Fibroblast of lung (primary cell): ENCODE data around the gene CFD. TPM values are rescaled to one million over a fixed set of nuclear protein-coding genes. Genes with fewer than 3 reads are reported as not detected.

Experiments
- DNase-seq, 2 donors: peaks; one replicate each; pipeline versions ENCODE4 v3.0.0 to v3.0.0-alpha.2; 2010; ENCODE audit warnings: low read depth in 2 of 2
- H2AFZ ChIP-seq: 2 replicates; pipeline ENCODE4 v1.5.1; 2012; ENCODE audit warnings: low read length, control low read depth, inconsistent platforms
- H3K27ac ChIP-seq: 2 replicates; pipeline ENCODE4 v1.5.1; 2011; ENCODE audit warnings: low read length, control low read depth; ENCODE audit not compliant: insufficient read depth
- H3K27me3 ChIP-seq: 2 replicates; pipeline ENCODE4 v1.5.1; 2011; ENCODE audit warnings: mild to moderate bottlenecking, low read length; ENCODE audit not compliant: control insufficient read depth, insufficient read depth
- H3K36me3 ChIP-seq: 2 replicates; pipeline ENCODE4 v1.5.1; 2011; ENCODE audit warnings: low read length; ENCODE audit not compliant: control insufficient read depth, insufficient read depth
- H3K4me1 ChIP-seq: 2 replicates; pipeline ENCODE4 v1.5.1; 2011; ENCODE audit warnings: low read length; ENCODE audit not compliant: control insufficient read depth, insufficient read depth; ENCODE audit errors: extremely low read depth
- H3K4me2 ChIP-seq: 2 replicates; pipeline ENCODE4 v1.5.1; 2011; ENCODE audit warnings: low read length, control low read depth; ENCODE audit not compliant: insufficient read depth; ENCODE audit errors: extremely low read depth
- H3K4me3 ChIP-seq, 4 experiments: fragments of 200-600 bp in 1 of 4; sonication (generic) in 1 of 4; replicated peaks in 1 of 4; 2 replicates each; pipeline ENCODE4 v1.5.1; 2011 to 2016; ENCODE audit warnings: low read length in 4 of 4, low read depth in 3 of 4, mild to moderate bottlenecking in 3 of 4, control low read depth in 2 of 4, inconsistent platforms in 1 of 4, mixed read lengths in 1 of 4; ENCODE audit not compliant: insufficient read depth in 1 of 4; ENCODE audit errors: control extremely low read depth in 1 of 4
- H3K79me2 ChIP-seq: 2 replicates; pipeline ENCODE4 v1.5.1; 2012; ENCODE audit warnings: mild to moderate bottlenecking, low read length, inconsistent platforms; ENCODE audit not compliant: control insufficient read depth, insufficient read depth
- H3K9ac ChIP-seq: 2 replicates; pipeline ENCODE4 v1.5.1; 2011; ENCODE audit warnings: mild to moderate bottlenecking, low read length, control low read depth; ENCODE audit not compliant: insufficient read depth
- H3K9me3 ChIP-seq: 2 replicates; pipeline ENCODE4 v1.5.1; 2012; ENCODE audit warnings: low read depth, low read length; ENCODE audit not compliant: control insufficient read depth, insufficient read depth
- H4K20me1 ChIP-seq: 2 replicates; pipeline ENCODE4 v1.5.1; 2011; ENCODE audit warnings: low read length; ENCODE audit not compliant: control insufficient read depth, insufficient read depth; ENCODE audit errors: extremely low read depth
- CTCF ChIP-seq, 2 donors: IDR thresholded peaks in 1 of 2; conservative IDR thresholded peaks in 1 of 2; 1 replicate in 1 of 2; 2 replicates in 1 of 2; pipeline ENCODE4 v1.5.1; 2011 to 2012; ENCODE audit warnings: low read length in 2 of 2, control low read depth in 1 of 2, inconsistent platforms in 1 of 2, low read depth in 1 of 2, mild to moderate bottlenecking in 1 of 2
- EZH2 ChIP-seq: IDR thresholded peaks from 2 replicates; pipeline ENCODE4 v1.5.1; 2012; ENCODE audit warnings: low read length, control low read depth, mild to moderate bottlenecking; ENCODE audit errors: missing control alignments
- polyA plus RNA-seq, 2 donors: library from polyadenylated mRNA; depleted of rRNA in 1 of 2; stranded (reverse) in 1 of 2; unstranded in 1 of 2; fragments of >200 nt; gene quantifications; 2 replicates each; pipeline ENCODE4 v1.2.1, GENCODE V29; 2011 to 2012; ENCODE audit warnings: missing spikeins in 1 of 2
- total RNA-seq: library from RNA; depleted of rRNA; stranded (reverse); fragments of >200 nt; gene quantifications from 2 replicates; pipeline ENCODE4 v1.2.1, GENCODE V29; 2014

The CFD gene
- total and polyA plus RNA-seq, 2 donors (not counting 1 experiment from before 2014, with no cell fraction given), result 1.00 to 18.8 TPM

- Histone ChIP-seq H3K27ac (no peak overlapping the region), H4K20me1 (no peaks in the 10 kb centered on the region), H3K36me3 (no peaks in the 10 kb centered on the region), H3K79me2 (no peaks in the 10 kb centered on the region), H3K4me3 (peak overlapping the region in 1 of 4 experiments; percentile 40), H2AFZ (no peak overlapping the region), H3K9ac (no peak overlapping the region), H3K4me2 (no peak overlapping the region), H3K4me1 (no peaks in the 10 kb centered on the region), H3K9me3 (no peaks in the 10 kb centered on the region), H3K27me3 (no peaks in the 10 kb centered on the region)
- TF ChIP-seq EZH2 (no peak), CTCF (conservative IDR thresholded peaks at IDR 0.05 in 1 of 2, IDR thresholded peaks at IDR 0.05 in 1 of 2; ENCODE audit: low read depth in 1 of 2, low read length in 2 of 2) (no peak)
- DNase-seq, result no peak
Observed at GRCh38 chr19:821231-821824, 38.1 kb upstream of the CFD start.

GRCh38 chr19:821825-822503, 37.5 kb upstream of the CFD start, which contains the start of gene PLPPR3:
TSS of gene PLPPR3 (minus strand) at chr19:821955. CDS start at chr19:821559, 396 bp downstream.
- Histone ChIP-seq H3K4me1 (no peaks in the 10 kb centered on the region), H2AFZ (no peak within 1 kb of the TSS), H3K36me3 (no peaks in the 10 kb centered on the region), H3K4me2 (no peak within 1 kb of the TSS), H3K9me3 (no peaks in the 10 kb centered on the region), H3K79me2 (no peaks in the 10 kb centered on the region), H3K9ac (no peak within 1 kb of the TSS), H3K27ac (no peak within 1 kb of the TSS), H3K27me3 (no peaks in the 10 kb centered on the region), H3K4me3 (peak within 1 kb of the TSS in 1 of 4 experiments; percentile 40), H4K20me1 (no peaks in the 10 kb centered on the region)
- DNase-seq, result no peak
- TF ChIP-seq CTCF (conservative IDR thresholded peaks at IDR 0.05 in 1 of 2, IDR thresholded peaks at IDR 0.05 in 1 of 2; ENCODE audit: low read depth in 1 of 2, low read length in 2 of 2) (no peak), EZH2 (no peak)

- no peak overlapping the region for H2AFZ ChIP-seq
- no peaks in the 10 kb centered on the region for H3K27me3 ChIP-seq
- no peaks in the 10 kb centered on the region for H4K20me1 ChIP-seq
- no peak overlapping the region for H3K4me3 ChIP-seq
- TF ChIP-seq CTCF (conservative IDR thresholded peaks at IDR 0.05 in 1 of 2, IDR thresholded peaks at IDR 0.05 in 1 of 2; ENCODE audit: low read depth in 1 of 2, low read length in 2 of 2), result no peak
- no peak for TF ChIP-seq EZH2
- H3K4me1 ChIP-seq, result no peaks in the 10 kb centered on the region
- H3K79me2 ChIP-seq, result no peaks in the 10 kb centered on the region
- no peak for DNase-seq
- H3K27ac ChIP-seq, result no peak overlapping the region
- H3K4me2 ChIP-seq, result no peak overlapping the region
- no peaks in the 10 kb centered on the region for H3K9me3 ChIP-seq
- H3K36me3 ChIP-seq, result no peaks in the 10 kb centered on the region
- no peak overlapping the region for H3K9ac ChIP-seq
Observed at GRCh38 chr19:823565-824121, 35.8 kb upstream of the CFD start.
